K562 (cell line): ENCODE measurements around the gene HOGA1. TPM values are rescaled to one million over a fixed set of nuclear protein-coding genes. Genes with fewer than 3 reads are reported as not detected.

Experiments used
- AFF4 ChIP-seq: sonication (generic); formaldehyde crosslinking; IDR thresholded peaks from 2 replicates; pipeline ENCODE4 v1.8.0; 2023; ENCODE audit warnings: mild to moderate bottlenecking, missing genetic modification reagents
- BCOR ChIP-seq: fragments of 450-650 bp; IDR thresholded peaks from 2 replicates; pipeline ENCODE4 v1.6.1; 2016
- CHD1 ChIP-seq: fragments of 200-600 bp; sonication (generic); IDR thresholded peaks from one replicate; pipeline ENCODE4 v1.6.1; 2012; ENCODE audit warnings: mild to moderate bottlenecking, moderate library complexity, low read length, inconsistent platforms
- KDM1A ChIP-seq, 2 experiments: fragments of 450-650 bp; IDR thresholded peaks; 2 replicates each; pipeline ENCODE4 v1.6.1; 2016; ENCODE audit warnings: mild to moderate bottlenecking in 2 of 2
- MCM5 ChIP-seq: fragments of 450-650 bp; IDR thresholded peaks from 2 replicates; pipeline ENCODE4 v1.6.1; 2016; ENCODE audit warnings: low read depth
- MED1 ChIP-seq: sonication (generic); formaldehyde crosslinking; IDR thresholded peaks from 2 replicates; pipeline ENCODE4 v1.8.1; 2023; ENCODE audit warnings: missing genetic modification reagents, borderline replicate concordance
- NCOR1 ChIP-seq: fragments of 450-650 bp; IDR thresholded peaks from 2 replicates; pipeline ENCODE4 v1.6.1; 2016; ENCODE audit warnings: mild to moderate bottlenecking, moderate library complexity
- PTBP1 ChIP-seq: fragments of 200-400 bp; formaldehyde crosslinking; IDR thresholded peaks from 2 replicates; pipeline ENCODE4 v1.6.1; 2017; ENCODE audit warnings: low read depth, low read length
- PURB ChIP-seq: sonication (generic); formaldehyde crosslinking; IDR thresholded peaks from 2 replicates; pipeline ENCODE4 v1.9.0; 2021; ENCODE audit warnings: low read depth, mild to moderate bottlenecking, missing genetic modification reagents
- RBM22 ChIP-seq: fragments of 200-400 bp; formaldehyde crosslinking; IDR thresholded peaks from 2 replicates; pipeline ENCODE4 v1.6.1; 2018; ENCODE audit warnings: low read length, low read depth; ENCODE audit not compliant: poor library complexity, severe bottlenecking
- SMARCA5 ChIP-seq: fragments of 450-650 bp; IDR thresholded peaks from 2 replicates; pipeline ENCODE4 v1.6.1; 2016
- TAF1 ChIP-seq: IDR thresholded peaks from 2 replicates; pipeline ENCODE4 v1.6.1; 2011; ENCODE audit warnings: mild to moderate bottlenecking, low read length, moderate library complexity; ENCODE audit not compliant: insufficient read depth, control insufficient read depth, severe bottlenecking; ENCODE audit errors: extremely low read depth
- TBL1XR1 ChIP-seq, 2 experiments: IDR thresholded peaks; 2 replicates each; pipeline ENCODE4 v1.6.1; 2012; ENCODE audit warnings: improper control_type of control experiment in 2 of 2, low read length in 2 of 2, mild to moderate bottlenecking in 1 of 2
- THAP12 ChIP-seq: fragments of 250-450 bp; sonication (Bioruptor Pico); IDR thresholded peaks from 2 replicates; pipeline ENCODE4 v1.9.0; 2021; ENCODE audit warnings: mild to moderate bottlenecking, inconsistent platforms
- ZEB2 ChIP-seq: fragments of 450-650 bp; IDR thresholded peaks from 2 replicates; pipeline ENCODE4 v1.6.1; 2016
- ZNF311 ChIP-seq: fragments of 250-450 bp; sonication (Bioruptor Pico); IDR thresholded peaks from 2 replicates; pipeline ENCODE4 v1.4.0; 2020; ENCODE audit warnings: mild to moderate bottlenecking, moderate library complexity
- ZNF707 ChIP-seq: fragments of 250-450 bp; sonication (Bioruptor Pico); conservative IDR thresholded peaks from 2 replicates; pipeline ENCODE4 v1.8.0; 2022; ENCODE audit warnings: inconsistent platforms, mild to moderate bottlenecking, moderate library complexity
- polyA plus RNA-seq, 8 experiments: library from polyadenylated mRNA; depleted of rRNA in 4 of 8; stranded (reverse) in 5 of 8; unstranded in 3 of 8; fragments of >200 nt; fragmentation: Nextera tagmentation in 2 of 8; fragmentation: Illumina TruSeq in 1 of 8; extraction: Ambion mirVana in 2 of 8; extraction: Trizol in 1 of 8; gene quantifications; 2 replicates each; pipeline versions ENCODE4 v1.2.1 to v1.2.3, GENCODE V29; 2011 to 2014; ENCODE audit warnings: inconsistent platforms in 1 of 8, missing spikeins in 1 of 8
- total RNA-seq, 7 experiments: library from RNA; depleted of rRNA in 6 of 7; stranded (reverse); fragments of >200 nt in 6 of 7; fragmentation: Illumina TruSeq in 2 of 7; extraction: Trizol in 2 of 7; gene quantifications; 2 replicates each; pipeline versions ENCODE4 v1.2.1 to v1.2.3, GENCODE V29; 2011 to 2021; ENCODE audit warnings: low replicate concordance in 1 of 7
- TF ChIP-seq, protein P1 (sequence below): IDR thresholded peaks from 2 replicates; pipeline ENCODE4 v1.6.1; 2016; ENCODE audit warnings: missing genetic modification characterization, missing compliant biosample characterization
- TF ChIP-seq, protein P2 (sequence below): fragments of 450-650 bp; formaldehyde crosslinking; IDR thresholded peaks from 2 replicates; pipeline ENCODE4 v1.4.0; 2022; ENCODE audit warnings: mild to moderate bottlenecking, moderate library complexity
- TF ChIP-seq, protein P3 (sequence below), 3 experiments: IDR thresholded peaks in 2 of 3; conservative IDR thresholded peaks in 1 of 3; 2 replicates each; pipeline ENCODE4 v1.5.1; 2011 to 2012; ENCODE audit warnings: low read length in 3 of 3, mild to moderate bottlenecking in 3 of 3, control low read depth in 2 of 3, improper control_type of control experiment in 1 of 3, inconsistent platforms in 1 of 3, low read depth in 1 of 3, mixed read lengths in 1 of 3, moderate library complexity in 1 of 3; ENCODE audit not compliant: insufficient read depth in 2 of 3

The HOGA1 gene
- total and polyA plus RNA-seq, 9 of the 15 experiments (the other 6 are each of a cell fraction or from before 2014, with no cell fraction given): not detected

GRCh38 chr10:97633921-97634320 lies 49.7 kb downstream of the HOGA1 start (continued):
- TF ChIP-seq AFF4 (CRISPR knock-in tag): no peak
- no peak for TF ChIP-seq PTBP1
- no peak for TF ChIP-seq PURB (CRISPR knock-in tag)
- TF ChIP-seq CHD1: no peak
- TF ChIP-seq, protein P1, sequence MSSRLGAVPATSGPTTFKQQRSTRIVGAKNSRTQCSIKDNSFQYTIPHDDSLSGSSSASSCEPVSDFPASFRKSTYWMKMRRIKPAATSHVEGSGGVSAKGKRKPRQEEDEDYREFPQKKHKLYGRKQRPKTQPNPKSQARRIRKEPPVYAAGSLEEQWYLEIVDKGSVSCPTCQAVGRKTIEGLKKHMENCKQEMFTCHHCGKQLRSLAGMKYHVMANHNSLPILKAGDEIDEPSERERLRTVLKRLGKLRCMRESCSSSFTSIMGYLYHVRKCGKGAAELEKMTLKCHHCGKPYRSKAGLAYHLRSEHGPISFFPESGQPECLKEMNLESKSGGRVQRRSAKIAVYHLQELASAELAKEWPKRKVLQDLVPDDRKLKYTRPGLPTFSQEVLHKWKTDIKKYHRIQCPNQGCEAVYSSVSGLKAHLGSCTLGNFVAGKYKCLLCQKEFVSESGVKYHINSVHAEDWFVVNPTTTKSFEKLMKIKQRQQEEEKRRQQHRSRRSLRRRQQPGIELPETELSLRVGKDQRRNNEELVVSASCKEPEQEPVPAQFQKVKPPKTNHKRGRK (tag): no peak
- TF ChIP-seq BCOR: peak; percentile 39; the same call in 1 of the 2 replicates
- TF ChIP-seq, protein P2, sequence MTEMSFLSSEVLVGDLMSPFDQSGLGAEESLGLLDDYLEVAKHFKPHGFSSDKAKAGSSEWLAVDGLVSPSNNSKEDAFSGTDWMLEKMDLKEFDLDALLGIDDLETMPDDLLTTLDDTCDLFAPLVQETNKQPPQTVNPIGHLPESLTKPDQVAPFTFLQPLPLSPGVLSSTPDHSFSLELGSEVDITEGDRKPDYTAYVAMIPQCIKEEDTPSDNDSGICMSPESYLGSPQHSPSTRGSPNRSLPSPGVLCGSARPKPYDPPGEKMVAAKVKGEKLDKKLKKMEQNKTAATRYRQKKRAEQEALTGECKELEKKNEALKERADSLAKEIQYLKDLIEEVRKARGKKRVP (CRISPR knock-in tag): no peak
- no peak for TF ChIP-seq ZNF311 (CRISPR knock-in tag)
- TF ChIP-seq, protein P3, sequence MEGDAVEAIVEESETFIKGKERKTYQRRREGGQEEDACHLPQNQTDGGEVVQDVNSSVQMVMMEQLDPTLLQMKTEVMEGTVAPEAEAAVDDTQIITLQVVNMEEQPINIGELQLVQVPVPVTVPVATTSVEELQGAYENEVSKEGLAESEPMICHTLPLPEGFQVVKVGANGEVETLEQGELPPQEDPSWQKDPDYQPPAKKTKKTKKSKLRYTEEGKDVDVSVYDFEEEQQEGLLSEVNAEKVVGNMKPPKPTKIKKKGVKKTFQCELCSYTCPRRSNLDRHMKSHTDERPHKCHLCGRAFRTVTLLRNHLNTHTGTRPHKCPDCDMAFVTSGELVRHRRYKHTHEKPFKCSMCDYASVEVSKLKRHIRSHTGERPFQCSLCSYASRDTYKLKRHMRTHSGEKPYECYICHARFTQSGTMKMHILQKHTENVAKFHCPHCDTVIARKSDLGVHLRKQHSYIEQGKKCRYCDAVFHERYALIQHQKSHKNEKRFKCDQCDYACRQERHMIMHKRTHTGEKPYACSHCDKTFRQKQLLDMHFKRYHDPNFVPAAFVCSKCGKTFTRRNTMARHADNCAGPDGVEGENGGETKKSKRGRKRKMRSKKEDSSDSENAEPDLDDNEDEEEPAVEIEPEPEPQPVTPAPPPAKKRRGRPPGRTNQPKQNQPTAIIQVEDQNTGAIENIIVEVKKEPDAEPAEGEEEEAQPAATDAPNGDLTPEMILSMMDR (IDR thresholded peaks at IDR 0.05 in 2 of 3, conservative IDR thresholded peaks at IDR 0.05 in 1 of 3; ENCODE audit: insufficient read depth in 2 of 3, low read depth in 1 of 3, low read length in 3 of 3): peak; percentile 29 to 44 (median 33); a peak in 4 of 6 replicates
- TF ChIP-seq RBM22: no peak
- TF ChIP-seq TBL1XR1 (IDR thresholded peaks at IDR 0.05; ENCODE audit: low read length in 2 of 2): no peak
- TF ChIP-seq NCOR1: no peak
- no peak for TF ChIP-seq TAF1
- no peak for TF ChIP-seq MCM5
- TF ChIP-seq THAP12: no peak
- peak; percentile 44 to 49; a peak in 2 of 4 replicates for TF ChIP-seq KDM1A (IDR thresholded peaks at IDR 0.05)
- TF ChIP-seq ZNF707 (CRISPR knock-in tag): no peak
- no peak for TF ChIP-seq ZEB2
- TF ChIP-seq SMARCA5: 0 out of 2 replicates have a peak, but pooled peaks have one; percentile 32
- no peak for TF ChIP-seq MED1
